Ectodermal cell (in vitro differentiated cells): ENCODE measurements around the gene PIH1D2. TPM values are rescaled to one million over a fixed set of nuclear protein-coding genes. Genes with fewer than 3 reads are reported as not detected.

Source experiments
- H3K27ac ChIP-seq: 2 replicates; pipeline ENCODE4 v1.7.0; 2013; ENCODE audit warnings: mild to moderate bottlenecking, low read depth, low read length; ENCODE audit not compliant: insufficient read depth, poor library complexity, severe bottlenecking
- H3K27me3 ChIP-seq: 2 replicates; pipeline ENCODE4 v1.7.0; 2013; ENCODE audit warnings: mild to moderate bottlenecking, low read length; ENCODE audit not compliant: insufficient read depth, control insufficient read depth, poor library complexity, severe bottlenecking
- H3K36me3 ChIP-seq: one replicate; pipeline ENCODE4 v1.7.0; 2013; ENCODE audit warnings: low read length; ENCODE audit not compliant: control insufficient read depth, insufficient read depth
- H3K4me1 ChIP-seq: one replicate; pipeline ENCODE4 v1.7.0; 2013; ENCODE audit warnings: low read length; ENCODE audit not compliant: control insufficient read depth, insufficient read depth
- H3K4me3 ChIP-seq: 2 replicates; pipeline ENCODE4 v1.7.0; 2013; ENCODE audit warnings: low read depth, low read length, control low read depth; ENCODE audit not compliant: insufficient read depth
- H3K9me3 ChIP-seq: 2 replicates; pipeline ENCODE4 v1.7.0; 2013; ENCODE audit warnings: mild to moderate bottlenecking, low read length, moderate library complexity; ENCODE audit not compliant: control insufficient read depth
- WGBS, 2 experiments: methylation state at CpG; one replicate each; pipeline ENCODE4 v1.1.7; 2013; ENCODE audit warnings: missing lambda C conversion rate in 2 of 2; 5-methylcytosine and 5-hydroxymethylcytosine counted together
- polyA plus RNA-seq, 4 experiments: library from polyadenylated mRNA; stranded (reverse); fragments of 50-300 nt; gene quantifications; one replicate each; pipeline ENCODE4 v1.2.3, GENCODE V29; 2013

PIH1D2 gene
- 6.3 TPM for polyA plus RNA-seq (2013, experiment 1 of 4)
- polyA plus RNA-seq (2013, experiment 2 of 4): 5.9 TPM
- 4.7 TPM for polyA plus RNA-seq (2013, experiment 3 of 4)
- 4.7 TPM for polyA plus RNA-seq (2013, experiment 4 of 4)

- peak within 1 kb of the TSS; percentile 97 for H3K27ac ChIP-seq
- H3K36me3 ChIP-seq: peaks cover 19% of the 10 kb centered on the region
- H3K9me3 ChIP-seq: no peaks in the 10 kb centered on the region
- H3K27me3 ChIP-seq: no peaks in the 10 kb centered on the region
- 1% methylated on average over 39 to 43 of the region's 43 CpGs for WGBS, 2 experiments
- peaks cover 3% of the 10 kb centered on the region for H3K4me1 ChIP-seq
- H3K4me3 ChIP-seq: peak within 1 kb of the TSS; percentile 93
These were observed at the start of gene PIH1D2, which contains the start of gene NKAPD1 for GRCh38 chr11:112073941-112074811. TSS of gene PIH1D2 (minus strand) at chr11:112074017. CDS start at chr11:112073174, 843 bp downstream. TSS of gene NKAPD1 (plus strand) at chr11:112074299. CDS start at chr11:112075575, 1,276 bp downstream.

- Histone ChIP-seq H3K36me3 (no peaks in the 10 kb centered on the region), H3K27me3 (no peaks in the 10 kb centered on the region), H3K4me3 (no peak overlapping the region), H3K9me3 (no peaks in the 10 kb centered on the region), H3K27ac (no peak overlapping the region), H3K4me1 (no peaks in the 10 kb centered on the region)
- WGBS, 2 experiments: 95 to 98% methylated on average over 4 of the region's 4 CpGs
These were observed 49.3 kb upstream of the PIH1D2 start for GRCh38 chr11:112123129-112123528.

- no peak overlapping the region for H3K4me3 ChIP-seq
- H3K27me3 ChIP-seq: no peaks in the 10 kb centered on the region
- H3K36me3 ChIP-seq: no peaks in the 10 kb centered on the region
- H3K4me1 ChIP-seq: no peaks in the 10 kb centered on the region
- 88 to 92% methylated on average over 4 to 5 of the region's 5 CpGs for WGBS, 2 experiments
- H3K27ac ChIP-seq: no peak overlapping the region
- no peaks in the 10 kb centered on the region for H3K9me3 ChIP-seq
These were observed 48.3 kb upstream of the PIH1D2 start for GRCh38 chr11:112121981-112122615.

GRCh38 chr11:112118176-112118575, 44.4 kb upstream of the PIH1D2 start:
- no peaks in the 10 kb centered on the region for H3K9me3 ChIP-seq
- H3K4me1 ChIP-seq: no peaks in the 10 kb centered on the region
- WGBS, 2 experiments: 86 to 94% methylated on average over 1 to 2 of the region's 2 CpGs
- H3K27ac ChIP-seq: no peak overlapping the region
- H3K4me3 ChIP-seq: no peak overlapping the region
- no peaks in the 10 kb centered on the region for H3K36me3 ChIP-seq
- no peaks in the 10 kb centered on the region for H3K27me3 ChIP-seq

- WGBS, 2 experiments: 85 to 86% methylated on average over 5 of the region's 5 CpGs
- no peaks in the 10 kb centered on the region for H3K36me3 ChIP-seq
- no peak overlapping the region for H3K4me3 ChIP-seq
- no peak overlapping the region for H3K27ac ChIP-seq
- no peaks in the 10 kb centered on the region for H3K4me1 ChIP-seq
- H3K9me3 ChIP-seq: no peaks in the 10 kb centered on the region
- H3K27me3 ChIP-seq: no peaks in the 10 kb centered on the region
These were observed 41.6 kb upstream of the PIH1D2 start for GRCh38 chr11:112115386-112115785.

GRCh38 chr11:112114460-112114859, 40.6 kb upstream of the PIH1D2 start:
- WGBS, 2 experiments: 93 to 97% methylated on average over 1 to 2 of the region's 2 CpGs
- Histone ChIP-seq H3K9me3 (no peaks in the 10 kb centered on the region), H3K4me1 (no peaks in the 10 kb centered on the region), H3K4me3 (no peak overlapping the region), H3K36me3 (no peaks in the 10 kb centered on the region), H3K27me3 (no peaks in the 10 kb centered on the region), H3K27ac (no peak overlapping the region)

GRCh38 chr11:112113539-112114457, 40.0 kb upstream of the PIH1D2 start:
- Histone ChIP-seq H3K4me1 (no peaks in the 10 kb centered on the region), H3K4me3 (no peak overlapping the region), H3K27ac (no peak overlapping the region), H3K9me3 (no peaks in the 10 kb centered on the region), H3K36me3 (no peaks in the 10 kb centered on the region), H3K27me3 (no peaks in the 10 kb centered on the region)
- WGBS, 2 experiments: 73 to 76% methylated on average over 6 of the region's 6 CpGs

- no peaks in the 10 kb centered on the region for H3K36me3 ChIP-seq
- no peaks in the 10 kb centered on the region for H3K9me3 ChIP-seq
- no peak overlapping the region for H3K4me3 ChIP-seq
- no peaks in the 10 kb centered on the region for H3K4me1 ChIP-seq
- H3K27me3 ChIP-seq: no peaks in the 10 kb centered on the region
- H3K27ac ChIP-seq: no peak overlapping the region
- 93 to 96% methylated on average over 8 of the region's 8 CpGs for WGBS, 2 experiments
These were observed 32.3 kb upstream of the PIH1D2 start for GRCh38 chr11:112106070-112106469.

GRCh38 chr11:112103446-112103845, 29.6 kb upstream of the PIH1D2 start:
- Histone ChIP-seq H3K27me3 (no peaks in the 10 kb centered on the region), H3K27ac (no peak overlapping the region), H3K4me1 (no peaks in the 10 kb centered on the region), H3K4me3 (no peak overlapping the region), H3K36me3 (no peaks in the 10 kb centered on the region), H3K9me3 (no peaks in the 10 kb centered on the region)
- 93 to 94% methylated on average over 6 of the region's 6 CpGs for WGBS, 2 experiments
